ENCODE results near the gene C6orf15.

Gene C6orf15

GRCh38 chr6:31128093-31128676 lies 15.8 kb upstream of the C6orf15 start:
- no peaks in the 10 kb centered on the region for H3K36me3 ChIP-seq (ENCODE audit: insufficient read depth, low read length)
- peaks cover 11% of the 10 kb centered on the region for H3K4me1 ChIP-seq (ENCODE audit: insufficient read depth, low read length)
- H3K9ac ChIP-seq (ENCODE audit: low read length): no peak overlapping the region
- H3K9me3 ChIP-seq (ENCODE audit: low read length): no peaks in the 10 kb centered on the region
- H3K27me3 ChIP-seq (ENCODE audit: control insufficient read depth in 1 of 2, insufficient read depth in 2 of 2, low read length in 2 of 2): no peaks in the 10 kb centered on the region
- H3K27ac ChIP-seq (ENCODE audit: low read depth, low read length): no peak overlapping the region
- H3K4me3 ChIP-seq (ENCODE audit: low read depth in 1 of 2, low read length in 2 of 2): no peak overlapping the region

GRCh38 chr6:31126396-31127175 lies 14.2 kb upstream of the C6orf15 start:
- Histone ChIP-seq H3K4me1 (ENCODE audit: insufficient read depth, low read length) (peaks cover 27% of the 10 kb centered on the region), H3K27ac (ENCODE audit: low read depth, low read length) (no peak overlapping the region), H3K9me3 (ENCODE audit: low read length) (no peaks in the 10 kb centered on the region), H3K27me3 (ENCODE audit: control insufficient read depth in 1 of 2, insufficient read depth in 2 of 2, low read length in 2 of 2) (no peaks in the 10 kb centered on the region), H3K9ac (ENCODE audit: low read length) (no peak overlapping the region), H3K4me3 (ENCODE audit: low read depth in 1 of 2, low read length in 2 of 2) (no peak overlapping the region), H3K36me3 (ENCODE audit: insufficient read depth, low read length) (no peaks in the 10 kb centered on the region)

GRCh38 chr6:31125586-31126363 lies 13.4 kb upstream of the C6orf15 start:
- H3K27me3 ChIP-seq (ENCODE audit: control insufficient read depth in 1 of 2, insufficient read depth in 2 of 2, low read length in 2 of 2): no peaks in the 10 kb centered on the region
- H3K4me3 ChIP-seq (ENCODE audit: low read depth in 1 of 2, low read length in 2 of 2): no peak overlapping the region
- H3K27ac ChIP-seq (ENCODE audit: low read depth, low read length): no peak overlapping the region
- no peaks in the 10 kb centered on the region for H3K9me3 ChIP-seq (ENCODE audit: low read length)
- H3K36me3 ChIP-seq (ENCODE audit: insufficient read depth, low read length): no peaks in the 10 kb centered on the region
- H3K9ac ChIP-seq (ENCODE audit: low read length): no peak overlapping the region
- peaks cover 27% of the 10 kb centered on the region for H3K4me1 ChIP-seq (ENCODE audit: insufficient read depth, low read length)

- Histone ChIP-seq H3K36me3 (ENCODE audit: insufficient read depth, low read length) (no peaks in the 10 kb centered on the region), H3K9ac (ENCODE audit: low read length) (no peak overlapping the region), H3K27me3 (ENCODE audit: control insufficient read depth in 1 of 2, insufficient read depth in 2 of 2, low read length in 2 of 2) (no peaks in the 10 kb centered on the region), H3K4me3 (ENCODE audit: low read depth in 1 of 2, low read length in 2 of 2) (no peak overlapping the region), H3K4me1 (ENCODE audit: insufficient read depth, low read length) (peaks cover 27% of the 10 kb centered on the region), H3K9me3 (ENCODE audit: low read length) (no peaks in the 10 kb centered on the region), H3K27ac (ENCODE audit: low read depth, low read length) (no peak overlapping the region)
Measured at GRCh38 chr6:31125162-31125561, 12.8 kb upstream of the C6orf15 start.

GRCh38 chr6:31122791-31123706 lies 10.7 kb upstream of the C6orf15 start:
- H3K4me1 ChIP-seq (ENCODE audit: insufficient read depth, low read length): peaks cover 27% of the 10 kb centered on the region
- peak overlapping the region; percentile 60 for H3K27ac ChIP-seq (ENCODE audit: low read depth, low read length)
- peak overlapping the region in 1 of 2 donors; percentile 38 for H3K4me3 ChIP-seq (ENCODE audit: low read depth in 1 of 2, low read length in 2 of 2)
- H3K27me3 ChIP-seq (ENCODE audit: control insufficient read depth in 1 of 2, insufficient read depth in 2 of 2, low read length in 2 of 2): no peaks in the 10 kb centered on the region
- no peaks in the 10 kb centered on the region for H3K9me3 ChIP-seq (ENCODE audit: low read length)
- H3K36me3 ChIP-seq (ENCODE audit: insufficient read depth, low read length): no peaks in the 10 kb centered on the region
- H3K9ac ChIP-seq (ENCODE audit: low read length): peak overlapping the region; percentile 53

- no peaks in the 10 kb centered on the region for H3K9me3 ChIP-seq (ENCODE audit: low read length)
- H3K36me3 ChIP-seq (ENCODE audit: insufficient read depth, low read length): no peaks in the 10 kb centered on the region
- no peak overlapping the region for H3K4me3 ChIP-seq (ENCODE audit: low read depth in 1 of 2, low read length in 2 of 2)
- no peak overlapping the region for H3K27ac ChIP-seq (ENCODE audit: low read depth, low read length)
- peaks cover 29% of the 10 kb centered on the region for H3K4me1 ChIP-seq (ENCODE audit: insufficient read depth, low read length)
- H3K27me3 ChIP-seq (ENCODE audit: control insufficient read depth in 1 of 2, insufficient read depth in 2 of 2, low read length in 2 of 2): no peaks in the 10 kb centered on the region
- no peak overlapping the region for H3K9ac ChIP-seq (ENCODE audit: low read length)
Measured at GRCh38 chr6:31121131-31121790, 8.9 kb upstream of the C6orf15 start.

- Histone ChIP-seq H3K9ac (ENCODE audit: low read length) (no peak within 1 kb of the TSS), H3K4me3 (ENCODE audit: low read depth in 1 of 2, low read length in 2 of 2) (no peak within 1 kb of the TSS), H3K27me3 (ENCODE audit: control insufficient read depth in 1 of 2, insufficient read depth in 2 of 2, low read length in 2 of 2) (no peaks in the 10 kb centered on the region), H3K9me3 (ENCODE audit: low read length) (no peaks in the 10 kb centered on the region), H3K4me1 (ENCODE audit: insufficient read depth, low read length) (peaks cover 37% of the 10 kb centered on the region), H3K36me3 (ENCODE audit: insufficient read depth, low read length) (no peaks in the 10 kb centered on the region), H3K27ac (ENCODE audit: low read depth, low read length) (no peak within 1 kb of the TSS)
Measured at GRCh38 chr6:31120151-31120915, 8.0 kb upstream of the C6orf15 start, which contains the start of gene CDSN. CDSN (minus strand) TSS chr6:31120446; CDS start chr6:31120419, 27 bp downstream.

- H3K27ac ChIP-seq (ENCODE audit: low read depth, low read length): no peak overlapping the region
- peaks cover 48% of the 10 kb centered on the region for H3K4me1 ChIP-seq (ENCODE audit: insufficient read depth, low read length)
- H3K4me3 ChIP-seq (ENCODE audit: low read depth in 1 of 2, low read length in 2 of 2): no peak overlapping the region
- H3K9me3 ChIP-seq (ENCODE audit: low read length): no peaks in the 10 kb centered on the region
- no peaks in the 10 kb centered on the region for H3K27me3 ChIP-seq (ENCODE audit: control insufficient read depth in 1 of 2, insufficient read depth in 2 of 2, low read length in 2 of 2)
- no peak overlapping the region for H3K9ac ChIP-seq (ENCODE audit: low read length)
- no peaks in the 10 kb centered on the region for H3K36me3 ChIP-seq (ENCODE audit: insufficient read depth, low read length)
Measured at GRCh38 chr6:31118178-31118577, 5.8 kb upstream of the C6orf15 start.

GRCh38 chr6:31116661-31117385 lies 4.4 kb upstream of the C6orf15 start:
- no peaks in the 10 kb centered on the region for H3K27me3 ChIP-seq (ENCODE audit: control insufficient read depth in 1 of 2, insufficient read depth in 2 of 2, low read length in 2 of 2)
- peaks cover 35% of the 10 kb centered on the region for H3K4me1 ChIP-seq (ENCODE audit: insufficient read depth, low read length)
- H3K9me3 ChIP-seq (ENCODE audit: low read length): no peaks in the 10 kb centered on the region
- H3K27ac ChIP-seq (ENCODE audit: low read depth, low read length): peak overlapping the region; percentile 19
- H3K36me3 ChIP-seq (ENCODE audit: insufficient read depth, low read length): no peaks in the 10 kb centered on the region
- H3K9ac ChIP-seq (ENCODE audit: low read length): no peak overlapping the region
- H3K4me3 ChIP-seq (ENCODE audit: low read depth in 1 of 2, low read length in 2 of 2): peak overlapping the region in 1 of 2 donors; percentile 21

Data from muscle layer of colon (tissue), 2 donors.